GM12878 (cell line): ENCODE measurements around the gene NGDN.

ENCODE experiments used
- CTCF ChIP-seq, 3 experiments: IDR thresholded peaks in 2 of 3; conservative IDR thresholded peaks in 1 of 3; 2 replicates each; pipeline ENCODE4 v1.5.1; 2011; ENCODE audit warnings: low read depth in 3 of 3, low read length in 3 of 3, mild to moderate bottlenecking in 3 of 3, control low read depth in 2 of 3, moderate library complexity in 2 of 3, inconsistent platforms in 1 of 3, mixed read lengths in 1 of 3; ENCODE audit not compliant: control insufficient read depth in 2 of 3, insufficient read depth in 1 of 3; ENCODE audit errors: extremely low read depth in 1 of 3
- EP300 ChIP-seq, 2 experiments: fragments of 150-350 bp in 1 of 2; IDR thresholded peaks; 2 replicates each; pipeline ENCODE4 v1.6.1; 2011 to 2012; ENCODE audit warnings: low read depth in 2 of 2, low read length in 2 of 2, borderline replicate concordance in 1 of 2, improper control_type of control experiment in 1 of 2, inconsistent platforms in 1 of 2; ENCODE audit not compliant: control insufficient read depth in 1 of 2
- SP1 ChIP-seq: IDR thresholded peaks from one replicate; pipeline ENCODE4 v1.6.1; 2011; ENCODE audit warnings: low read depth, low read length
- ZBTB11 ChIP-seq: fragments of 450-650 bp; formaldehyde crosslinking; IDR thresholded peaks from 2 replicates; pipeline ENCODE4 v1.5.0; 2022; ENCODE audit warnings: mild to moderate bottlenecking, missing genetic modification characterization

DNA sequence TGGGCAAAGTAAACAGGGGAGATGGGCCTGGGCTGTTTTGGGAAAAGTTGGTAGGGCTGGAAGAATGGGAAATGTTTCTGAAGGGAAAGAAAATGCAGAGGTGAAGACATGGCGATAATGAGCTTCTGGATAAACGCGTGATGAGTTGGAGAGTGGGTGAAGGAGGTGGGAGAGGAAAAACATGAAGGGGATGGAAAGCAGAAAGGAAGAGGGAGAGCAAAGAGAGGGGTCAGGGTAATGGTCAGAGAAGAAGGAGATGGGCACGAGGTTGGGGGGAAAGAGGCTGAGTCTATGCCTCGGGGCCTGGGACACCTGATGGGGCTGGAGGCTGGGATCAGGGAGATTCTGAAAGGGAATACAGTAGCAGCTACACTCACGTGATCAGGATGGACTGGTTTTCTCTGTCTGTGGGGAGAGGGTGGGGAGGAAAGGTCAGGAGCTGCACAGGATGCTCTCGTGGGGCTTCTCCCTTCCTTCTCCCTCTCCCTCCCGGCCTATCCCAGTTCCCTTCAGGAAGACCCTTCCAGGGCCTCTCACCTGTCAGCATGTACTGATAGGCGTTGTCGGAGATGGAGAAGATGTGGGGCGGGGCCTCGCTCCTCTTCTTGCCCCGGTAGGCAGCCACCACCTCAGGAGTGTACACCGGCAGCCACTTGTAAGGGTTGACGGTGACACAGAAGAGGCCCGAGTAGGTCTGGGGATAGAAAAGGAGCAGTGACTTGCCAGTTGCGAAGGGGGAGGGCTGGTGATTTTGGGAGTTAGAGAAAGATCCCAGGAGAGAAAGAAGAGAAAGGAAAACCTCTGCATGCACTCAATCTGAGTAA lies 37.2 kb upstream of the NGDN start:
- TF ChIP-seq ZBTB11 (CRISPR knock-in tag): no peak
- no peak for TF ChIP-seq CTCF (IDR thresholded peaks at IDR 0.05 in 2 of 3, conservative IDR thresholded peaks at IDR 0.05 in 1 of 3; ENCODE audit: control insufficient read depth in 2 of 3, extremely low read depth in 1 of 3, insufficient read depth in 1 of 3, low read depth in 3 of 3, low read length in 3 of 3)
- no peak for TF ChIP-seq EP300 (IDR thresholded peaks at IDR 0.05; ENCODE audit: borderline replicate concordance in 1 of 2, control insufficient read depth in 1 of 2, low read depth in 2 of 2, low read length in 2 of 2)
- no peak for TF ChIP-seq SP1
